Sigmoid colon (tissue), 4 donors: ENCODE measurements around the gene SSTR4.

Experiments
- CTCF ChIP-seq, 4 experiments: fragments of 450-650 bp in 3 of 4; fragments of 200-600 bp in 1 of 4; IDR thresholded peaks; one replicate each; pipeline ENCODE4 v1.5.1; 2016 to 2019; ENCODE audit warnings: antibody characterized with exemption in 4 of 4, mild to moderate bottlenecking in 3 of 4, moderate library complexity in 2 of 4
- EP300 ChIP-seq, 4 donors: sonication (generic); formaldehyde crosslinking; IDR thresholded peaks; one replicate each; pipeline ENCODE4 v1.6.1; 2017; ENCODE audit warnings: antibody characterized with exemption in 4 of 4
- POLR2A ChIP-seq, 2 donors: fragments of 450-650 bp; IDR thresholded peaks; one replicate each; pipeline ENCODE4 v1.6.1; 2016; ENCODE audit warnings: antibody characterized with exemption in 2 of 2, mild to moderate bottlenecking in 2 of 2, moderate library complexity in 2 of 2
- POLR2AphosphoS5 ChIP-seq, 4 donors: sonication (generic); formaldehyde crosslinking; IDR thresholded peaks; one replicate each; pipeline ENCODE4 v1.6.1; 2017; ENCODE audit warnings: antibody characterized with exemption in 4 of 4

DNA sequence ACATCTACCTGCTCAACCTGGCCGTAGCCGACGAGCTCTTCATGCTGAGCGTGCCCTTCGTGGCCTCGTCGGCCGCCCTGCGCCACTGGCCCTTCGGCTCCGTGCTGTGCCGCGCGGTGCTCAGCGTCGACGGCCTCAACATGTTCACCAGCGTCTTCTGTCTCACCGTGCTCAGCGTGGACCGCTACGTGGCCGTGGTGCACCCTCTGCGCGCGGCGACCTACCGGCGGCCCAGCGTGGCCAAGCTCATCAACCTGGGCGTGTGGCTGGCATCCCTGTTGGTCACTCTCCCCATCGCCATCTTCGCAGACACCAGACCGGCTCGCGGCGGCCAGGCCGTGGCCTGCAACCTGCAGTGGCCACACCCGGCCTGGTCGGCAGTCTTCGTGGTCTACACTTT is 619 bp downstream of the SSTR4 start:
- TF ChIP-seq CTCF (IDR thresholded peaks at IDR 0.05) (no peak), EP300 (IDR thresholded peaks at IDR 0.05) (no peak), POLR2AphosphoS5 (IDR thresholded peaks at IDR 0.05) (no peak), POLR2A (IDR thresholded peaks at IDR 0.05) (no peak)
